ENCODE data around the gene ANKRD10. TPM values are rescaled to one million over a fixed set of nuclear protein-coding genes. Genes with fewer than 3 reads are reported as not detected.

Gene ANKRD10
- total RNA-seq, 1 donor from 2014 or later = 212 TPM

DNA sequence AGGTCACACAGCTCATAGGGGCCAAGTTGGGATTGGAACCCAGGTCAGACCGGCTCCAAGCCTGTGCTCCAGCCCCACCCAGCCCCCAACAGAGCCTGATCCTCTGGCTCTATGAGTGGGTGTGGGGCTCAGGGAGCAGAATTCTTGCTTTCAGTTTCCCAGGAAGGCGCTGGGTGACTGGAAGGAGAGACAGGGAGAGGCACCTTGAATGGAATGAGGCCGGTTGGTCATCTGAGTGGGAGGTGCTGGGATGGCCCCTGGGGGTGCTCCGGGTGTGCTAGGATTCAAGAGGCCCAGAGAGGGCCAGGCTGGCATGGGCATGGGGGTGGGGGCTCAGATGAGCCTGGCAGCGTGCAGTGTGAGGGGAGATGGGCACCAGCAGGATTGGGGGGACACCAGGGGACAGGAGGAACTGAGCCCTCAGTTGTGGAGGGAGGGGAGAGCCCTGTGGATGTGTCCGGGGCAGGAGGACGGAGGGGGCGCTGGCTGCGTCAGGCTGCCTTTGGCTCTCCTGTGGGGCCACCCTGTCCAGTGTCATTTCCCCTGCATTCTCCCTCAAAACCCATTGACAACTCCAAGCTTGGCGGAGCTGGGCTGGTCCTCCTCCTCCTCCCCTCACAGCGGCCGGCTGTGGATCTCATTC lies 31.2 kb upstream of the ANKRD10 start:
- Mint-ChIP-seq H3K27ac (no peak overlapping the region), H3K27me3 (ENCODE audit: insufficient read depth, low read depth) (peaks cover 13% of the 10 kb centered on the region), H3K4me1 (no peaks in the 10 kb centered on the region), H3K4me3 (no peak overlapping the region), H3K36me3 (no peaks in the 10 kb centered on the region), H3K9me3 (no peaks in the 10 kb centered on the region)
- DNase-seq (ENCODE audit: low spot score) = no peak
- no peaks in the 10 kb centered on the region for H3K79me2 ChIP-seq (ENCODE audit: low read depth)
- H2AFZ ChIP-seq (replicated peaks) = no peak overlapping the region
- no peak overlapping the region for H3K27ac ChIP-seq
- no peak overlapping the region for H3K9ac ChIP-seq
- H3K36me3 ChIP-seq = no peaks in the 10 kb centered on the region
- TF ChIP-seq EZH2phosphoT487 (IDR thresholded peaks at IDR 0.05) = no peak
- TF ChIP-seq CTCF (IDR thresholded peaks at IDR 0.05) = no peak
- TF ChIP-seq EZH2 (IDR thresholded peaks at IDR 0.05) = no peak
- H3K4me2 ChIP-seq = no peak overlapping the region
- no peaks in the 10 kb centered on the region for H4K20me1 ChIP-seq (ENCODE audit: low read depth)
- H3F3A ChIP-seq (ENCODE audit: low read depth) = no peaks in the 10 kb centered on the region
- no peaks in the 10 kb centered on the region for H3K27me3 ChIP-seq
- H3K9me3 ChIP-seq (ENCODE audit: low read depth) = no peaks in the 10 kb centered on the region
- H3K4me3 ChIP-seq = no peak overlapping the region
- H3K4me1 ChIP-seq = no peaks in the 10 kb centered on the region

DNA sequence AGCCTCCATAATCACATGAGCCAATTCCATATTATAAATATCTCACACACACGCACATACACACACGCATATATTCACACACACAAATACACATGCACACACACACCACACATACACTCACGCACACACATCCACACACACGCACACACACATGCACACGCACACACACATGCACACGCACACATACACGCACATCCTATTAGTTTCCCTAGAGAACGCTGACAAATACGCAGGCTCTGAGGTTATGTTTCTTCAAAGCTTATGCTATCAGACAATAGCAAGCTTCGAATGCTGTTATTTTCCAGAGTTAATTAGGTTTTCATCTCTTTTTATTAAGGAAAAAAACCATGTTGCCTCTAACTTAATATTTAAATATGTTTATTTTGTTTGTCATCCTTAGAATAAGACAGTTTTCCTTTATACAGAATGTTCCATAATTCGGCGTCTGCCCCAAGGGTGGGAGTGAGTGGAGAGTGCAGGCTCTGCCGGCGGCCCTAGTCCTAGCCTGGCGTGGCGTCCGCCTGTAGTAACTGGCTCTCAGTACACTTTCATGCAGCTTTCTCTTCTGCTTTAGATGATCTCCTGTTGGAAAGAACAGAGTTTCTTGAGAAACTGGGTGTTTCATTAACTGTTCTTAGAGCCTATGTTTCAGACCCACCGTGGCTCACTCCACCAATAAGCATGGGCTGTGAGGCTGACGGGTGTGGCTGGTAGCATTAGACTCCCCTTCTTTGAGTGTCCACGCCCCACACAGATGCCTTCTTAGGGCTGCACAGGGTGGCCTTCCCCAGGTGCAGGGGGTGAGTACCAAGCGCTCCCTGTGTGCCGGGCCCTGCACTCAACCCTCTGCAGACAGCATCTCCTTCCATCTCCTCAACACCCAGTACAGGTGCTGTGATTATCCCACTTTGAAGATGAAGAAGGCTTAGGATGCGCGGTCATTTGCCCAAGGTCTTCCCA lies 30.4 kb upstream of the ANKRD10 start:
- H3K4me1 ChIP-seq = no peaks in the 10 kb centered on the region
- no peaks in the 10 kb centered on the region for H3K36me3 Mint-ChIP-seq
- H3K4me1 Mint-ChIP-seq = no peaks in the 10 kb centered on the region
- DNase-seq (ENCODE audit: low spot score) = no peak
- no peaks in the 10 kb centered on the region for H3F3A ChIP-seq (ENCODE audit: low read depth)
- no peak overlapping the region for H2AFZ ChIP-seq (replicated peaks)
- H3K36me3 ChIP-seq = no peaks in the 10 kb centered on the region
- no peak overlapping the region for H3K4me3 ChIP-seq
- H3K9me3 ChIP-seq (ENCODE audit: low read depth) = no peaks in the 10 kb centered on the region
- no peak overlapping the region for H3K4me3 Mint-ChIP-seq
- no peak overlapping the region for H3K27ac ChIP-seq
- no peaks in the 10 kb centered on the region for H3K27me3 ChIP-seq
- no peaks in the 10 kb centered on the region for H4K20me1 ChIP-seq (ENCODE audit: low read depth)
- no peaks in the 10 kb centered on the region for H3K9me3 Mint-ChIP-seq
- no peaks in the 10 kb centered on the region for H3K79me2 ChIP-seq (ENCODE audit: low read depth)
- no peak overlapping the region for H3K4me2 ChIP-seq
- no peak overlapping the region for H3K9ac ChIP-seq
- H3K27ac Mint-ChIP-seq = no peak overlapping the region
- peaks cover 11% of the 10 kb centered on the region for H3K27me3 Mint-ChIP-seq (ENCODE audit: insufficient read depth, low read depth)
- TF ChIP-seq EZH2phosphoT487 (IDR thresholded peaks at IDR 0.05) (no peak), CTCF (IDR thresholded peaks at IDR 0.05) (no peak), EZH2 (IDR thresholded peaks at IDR 0.05) (no peak)

DNA sequence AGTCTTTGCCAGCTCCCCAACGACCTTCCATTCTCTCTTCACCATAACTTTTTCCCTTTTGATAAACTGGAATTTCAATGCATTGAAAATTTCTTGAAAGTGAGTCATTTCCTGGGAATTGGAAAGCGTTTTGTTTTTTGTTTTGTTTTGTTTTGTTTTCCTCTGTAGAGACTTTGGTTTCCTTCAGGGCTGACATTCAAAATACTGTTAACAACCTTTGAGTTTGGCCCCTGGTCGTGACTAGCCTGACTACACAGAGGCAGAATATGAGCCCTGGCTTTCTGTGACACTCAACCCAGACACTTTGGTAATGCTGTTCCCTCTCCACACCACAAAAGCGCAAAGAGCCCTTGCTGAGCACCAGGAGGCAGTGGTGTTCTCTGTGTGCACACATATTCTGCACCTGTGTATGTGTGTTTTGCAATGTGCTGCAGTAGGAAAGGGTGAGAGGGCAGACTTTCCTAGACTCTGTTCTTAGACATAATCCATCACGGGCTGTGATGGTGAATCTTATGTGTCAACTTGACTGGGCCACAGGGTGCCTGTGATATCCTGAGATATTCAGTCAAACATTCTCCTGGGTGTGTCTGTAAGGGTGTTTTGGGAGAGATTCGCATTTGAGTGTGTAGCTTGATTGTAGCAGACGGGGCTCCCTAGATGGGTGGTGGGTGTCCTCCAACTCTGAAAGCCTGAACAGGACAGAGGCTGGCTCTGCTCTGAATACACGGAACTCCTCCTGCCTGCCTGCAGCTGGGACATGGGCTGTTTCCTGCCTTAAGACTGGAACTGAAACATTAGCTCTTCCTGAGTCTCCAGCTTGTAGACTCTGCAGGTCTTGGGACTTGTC lies 29.5 kb upstream of the ANKRD10 start:
- Histone ChIP-seq H3K79me2 (ENCODE audit: low read depth) (no peaks in the 10 kb centered on the region), H3K4me3 (no peak overlapping the region), H3K27ac (no peak overlapping the region), H3K36me3 (no peaks in the 10 kb centered on the region), H3K4me1 (no peaks in the 10 kb centered on the region), H3F3A (ENCODE audit: low read depth) (no peaks in the 10 kb centered on the region), H2AFZ (replicated peaks) (no peak overlapping the region), H3K9ac (no peak overlapping the region), H3K9me3 (ENCODE audit: low read depth) (no peaks in the 10 kb centered on the region), H3K27me3 (no peaks in the 10 kb centered on the region), H4K20me1 (ENCODE audit: low read depth) (no peaks in the 10 kb centered on the region), H3K4me2 (no peak overlapping the region)
- Mint-ChIP-seq H3K27me3 (ENCODE audit: insufficient read depth, low read depth) (peaks cover 11% of the 10 kb centered on the region), H3K36me3 (no peaks in the 10 kb centered on the region), H3K4me3 (no peak overlapping the region), H3K4me1 (no peaks in the 10 kb centered on the region), H3K9me3 (no peaks in the 10 kb centered on the region), H3K27ac (no peak overlapping the region)
- peak; percentile 72 for DNase-seq (ENCODE audit: low spot score)
- TF ChIP-seq EZH2 (IDR thresholded peaks at IDR 0.05) (no peak), CTCF (IDR thresholded peaks at IDR 0.05) (peak; percentile 66)
